Measurements from ENCODE around the gene STYX. TPM values are rescaled to one million over a fixed set of nuclear protein-coding genes. Genes with fewer than 3 reads are reported as not detected.

Gene STYX
- 4.3 to 6.8 TPM (median 5.8 TPM) in 5 replicates for total RNA-seq (2022; extraction: Qiagen RNA extraction; ENCODE audit: low read depth)

GRCh38 chr14:52729925-52730708 lies at the start of gene STYX:
Gene STYX, plus strand, starts transcription at chr14:52730166. Its CDS starts 309 bp downstream, at chr14:52730475.

GRCh38 chr14:52695481-52696091 lies 34.4 kb upstream of the STYX start, which contains the start of gene ERO1A:
Gene ERO1A, minus strand, starts transcription at chr14:52695558. Its CDS starts 77 bp downstream, at chr14:52695481.

GRCh38 chr14:52706724-52707706 lies 23.0 kb upstream of the STYX start, which contains the start of gene PSMC6:
Gene PSMC6, plus strand, starts transcription at chr14:52707200. Its CDS starts 20 bp downstream, at chr14:52707220.

GRCh38 chr14:52791223-52792096 lies 61.5 kb downstream of the STYX start, which contains the start of gene GNPNAT1:
Gene GNPNAT1, minus strand, starts transcription at chr14:52791607. Its CDS starts 6,957 bp downstream, at chr14:52784650.

Other genes starting within 250 kb of the STYX start
- 0.67 to 1.5 TPM (median 1.1 TPM) in 5 replicates for gene TXNDC16, start 177.7 kb upstream of the STYX start, total RNA-seq (2022; extraction: Qiagen RNA extraction; ENCODE audit: low read depth)
- 0.07 to 0.17 TPM (median 0.09 TPM) in 4 of 5 replicates, not detected in the other for gene GPR137C, start 177.3 kb upstream of the STYX start, total RNA-seq (2022; extraction: Qiagen RNA extraction; ENCODE audit: low read depth)
- 43.6 to 63.9 TPM (median 54.6 TPM) in 5 replicates for gene ERO1A, start 34.6 kb upstream of the STYX start, total RNA-seq (2022; extraction: Qiagen RNA extraction; ENCODE audit: low read depth)
- gene PSMC6, start 23.0 kb upstream of the STYX start, total RNA-seq (2022; extraction: Qiagen RNA extraction; ENCODE audit: low read depth) = 79.8 to 110 TPM (median 86.4 TPM) in 5 replicates
- gene GNPNAT1, start 61.4 kb downstream of the STYX start, total RNA-seq (2022; extraction: Qiagen RNA extraction; ENCODE audit: low read depth) = 42.7 to 55.9 TPM (median 51.0 TPM) in 5 replicates
- gene FERMT2, start 220.9 kb downstream of the STYX start, total RNA-seq (2022; extraction: Qiagen RNA extraction; ENCODE audit: low read depth) = 31.2 to 45.7 TPM (median 42.7 TPM) in 5 replicates